HG02870 (cell line): ENCODE measurements around the gene UVSSA.

Source experiments
- ATAC-seq: cut with Tn5 transposase; IDR thresholded peaks from one replicate; pipeline ENCODE4 v1.9.1; 2021; ENCODE audit warnings: mild to moderate bottlenecking, moderate library complexity; ENCODE audit not compliant: unreplicated experiment

The UVSSA gene

GRCh38 chr4:1373892-1374705 lies 27.1 kb downstream of the UVSSA start:
- no peak for ATAC-seq

GRCh38 chr4:1374706-1375045 lies 27.7 kb downstream of the UVSSA start:
- ATAC-seq = no peak

- ATAC-seq = no peak
These were observed 28.2 kb downstream of the UVSSA start for GRCh38 chr4:1375051-1375721.

GRCh38 chr4:1375761-1376322 lies 28.8 kb downstream of the UVSSA start:
- ATAC-seq = no peak

GRCh38 chr4:1376391-1376840 lies 29.4 kb downstream of the UVSSA start:
- no peak for ATAC-seq

- no peak for ATAC-seq
These were observed 30.0 kb downstream of the UVSSA start for GRCh38 chr4:1376841-1377605.

- ATAC-seq = no peak
These were observed 30.7 kb downstream of the UVSSA start for GRCh38 chr4:1377606-1378261.

GRCh38 chr4:1378559-1379231 lies 31.7 kb downstream of the UVSSA start:
- no peak for ATAC-seq

GRCh38 chr4:1379351-1379781 lies 32.4 kb downstream of the UVSSA start:
- ATAC-seq = no peak

- ATAC-seq = no peak
These were observed 32.9 kb downstream of the UVSSA start for GRCh38 chr4:1379801-1380331.

- no peak for ATAC-seq
These were observed 33.6 kb downstream of the UVSSA start for GRCh38 chr4:1380368-1381151.

- no peak for ATAC-seq
These were observed 34.2 kb downstream of the UVSSA start for GRCh38 chr4:1381181-1381621.

GRCh38 chr4:1381944-1382541 lies 35.0 kb downstream of the UVSSA start:
- ATAC-seq = no peak

- ATAC-seq = no peak
These were observed 36.0 kb downstream of the UVSSA start for GRCh38 chr4:1382776-1383727.

GRCh38 chr4:1383728-1384591 lies 37.0 kb downstream of the UVSSA start:
- ATAC-seq = no peak

- no peak for ATAC-seq
These were observed 37.8 kb downstream of the UVSSA start for GRCh38 chr4:1384675-1385372.
